ENCODE data around the gene SYT12.
"Not testable (repeated sequence)": the region's sequence is repeated elsewhere in the genome, so short reads cannot be mapped to it uniquely, and the experiment has no call there.

Gene SYT12

GRCh38 chr11:66999555-66999954 is 23.4 kb upstream of the SYT12 start:
- no peak for DNase-seq

- DNase-seq = no peak
These were observed 21.6 kb upstream of the SYT12 start for GRCh38 chr11:67001332-67001731.

- no peak for DNase-seq
These were observed 20.5 kb upstream of the SYT12 start for GRCh38 chr11:67002297-67002913.

- no peak for DNase-seq
These were observed 20.0 kb upstream of the SYT12 start for GRCh38 chr11:67002921-67003411.

- not testable (repeated sequence) for DNase-seq
These were observed 17.7 kb upstream of the SYT12 start for GRCh38 chr11:67005200-67005599.

- DNase-seq = peak; percentile 30
These were observed 16.7 kb upstream of the SYT12 start for GRCh38 chr11:67006029-67006884.

- DNase-seq = no peak
These were observed 15.8 kb upstream of the SYT12 start for GRCh38 chr11:67007126-67007525.

GRCh38 chr11:67010296-67010905 is 12.5 kb upstream of the SYT12 start:
- no peak for DNase-seq

GRCh38 chr11:67013511-67014045 is 9.4 kb upstream of the SYT12 start:
- no peak for DNase-seq

- DNase-seq = no peak
These were observed 8.6 kb upstream of the SYT12 start for GRCh38 chr11:67014343-67014742.

- no peak for DNase-seq
These were observed 7.9 kb upstream of the SYT12 start for GRCh38 chr11:67015048-67015447.

GRCh38 chr11:67016550-67016949 is 6.4 kb upstream of the SYT12 start:
- no peak for DNase-seq

GRCh38 chr11:67020949-67021348 is 2.0 kb upstream of the SYT12 start:
- peak; percentile 45 for DNase-seq

- no peak for DNase-seq
These were observed 497 bp upstream of the SYT12 start for GRCh38 chr11:67022341-67022933.

- DNase-seq = no peak
These were observed 1.0 kb downstream of the SYT12 start for GRCh38 chr11:67023957-67024353.

GRCh38 chr11:67024410-67024809 is 1.5 kb downstream of the SYT12 start:
- peak; percentile 68 for DNase-seq

GRCh38 chr11:67024966-67025365 is 2.0 kb downstream of the SYT12 start:
- DNase-seq = no peak

GRCh38 chr11:67025750-67026149 is 2.8 kb downstream of the SYT12 start:
- no peak for DNase-seq

GRCh38 chr11:67026941-67027340 is 4.0 kb downstream of the SYT12 start:
- DNase-seq = no peak

GRCh38 chr11:67027483-67027930 is 4.6 kb downstream of the SYT12 start:
- DNase-seq = no peak

- no peak for DNase-seq
These were observed 5.1 kb downstream of the SYT12 start for GRCh38 chr11:67027943-67028542.

GRCh38 chr11:67029146-67029545 is 6.2 kb downstream of the SYT12 start:
- DNase-seq = no peak

- no peak for DNase-seq
These were observed 8.0 kb downstream of the SYT12 start for GRCh38 chr11:67030976-67031375.

All from activated CD4-positive, alpha-beta T cell treated with anti-CD3 and anti-CD28 coated beads, Interleukin-2, amount 50 U/mL, for 16 hours (primary cell).